Testis (tissue), 2 donors: ENCODE results near the gene IFT22.
"Not testable (repeated sequence)": the region's sequence is repeated elsewhere in the genome, so short reads cannot be mapped to it uniquely, and the experiment has no call there.

Experiments
- CTCF ChIP-seq, 3 experiments: fragments of 450-650 bp in 2 of 3; fragments of 200-600 bp in 1 of 3; sonication (generic) in 1 of 3; IDR thresholded peaks; one replicate each; pipeline ENCODE4 v1.5.1; 2016 to 2019; ENCODE audit warnings: antibody characterized with exemption in 3 of 3, mild to moderate bottlenecking in 2 of 3, moderate library complexity in 1 of 3
- POLR2A ChIP-seq: fragments of 450-650 bp; IDR thresholded peaks from one replicate; pipeline ENCODE4 v1.6.1; 2017; ENCODE audit warnings: antibody characterized with exemption, mild to moderate bottlenecking, moderate library complexity

- TF ChIP-seq CTCF (IDR thresholded peaks at IDR 0.05); POLR2A: not testable (repeated sequence)
These were observed 27.7 kb upstream of the IFT22 start for GRCh38 chr7:101349300-101349699.
